Transverse colon (tissue), 4 donors: ENCODE measurements around the gene CEP152. TPM values are rescaled to one million over a fixed set of nuclear protein-coding genes. Genes with fewer than 3 reads are reported as not detected.

Source experiments
- DNase-seq: peaks from one replicate; pipeline ENCODE4 v3.0.0-alpha.2; 2019
- H3K27ac ChIP-seq, 4 donors: fragments of 200-600 bp; sonication (generic); 2 replicates each; pipeline ENCODE4 v1.5.1; 2016 to 2018; ENCODE audit warnings: inconsistent platforms in 4 of 4
- H3K27me3 ChIP-seq: fragments of 200-600 bp; sonication (generic); 2 replicates; pipeline ENCODE4 v1.5.1; 2017; ENCODE audit warnings: inconsistent platforms
- H3K36me3 ChIP-seq, 4 donors: fragments of 200-600 bp; sonication (generic); 2 replicates each; pipeline ENCODE4 v1.5.1; 2017 to 2019; ENCODE audit warnings: inconsistent platforms in 4 of 4
- H3K4me1 ChIP-seq, 4 donors: fragments of 200-600 bp; sonication (generic); 2 replicates each; pipeline ENCODE4 v1.5.1; 2017 to 2020; ENCODE audit warnings: inconsistent platforms in 4 of 4
- H3K4me3 ChIP-seq, 4 donors: fragments of 200-600 bp; sonication (generic); 1 replicate in 1 of 4; 2 replicates in 3 of 4; pipeline versions ENCODE4 v1.5.1 to v1.6.1; 2017 to 2019; ENCODE audit warnings: inconsistent platforms in 4 of 4
- H3K9me3 ChIP-seq, 2 donors: fragments of 200-600 bp; sonication (generic); 2 replicates each; pipeline ENCODE4 v1.5.1; 2017 to 2019; ENCODE audit warnings: inconsistent platforms in 2 of 2
- EP300 ChIP-seq: sonication (generic); formaldehyde crosslinking; IDR thresholded peaks from one replicate; pipeline ENCODE4 v1.6.1; 2017; ENCODE audit warnings: antibody characterized with exemption, low read depth
- POLR2A ChIP-seq: fragments of 450-650 bp; IDR thresholded peaks from one replicate; pipeline ENCODE4 v1.6.1; 2016; ENCODE audit warnings: antibody characterized with exemption, mild to moderate bottlenecking, moderate library complexity
- POLR2AphosphoS5 ChIP-seq, 3 donors: sonication (generic); formaldehyde crosslinking; IDR thresholded peaks; one replicate each; pipeline ENCODE4 v1.6.1; 2016; ENCODE audit warnings: antibody characterized with exemption in 3 of 3
- WGBS, 2 donors: methylation state at CpG; one replicate each; pipeline ENCODE4 v1.1.5; 2018; ENCODE audit warnings: low coverage in 1 of 2; 5-methylcytosine and 5-hydroxymethylcytosine counted together
- in situ Hi-C, 4 donors: fragments of 200-750 bp; cut with MboI; loops; one replicate each; pipeline versions ENCODE4 v1.15.0 to v1.15.1; 2017; ENCODE audit warnings: low sequenced_read_pairs in 3 of 4, low pct_ligation_motif_present in 1 of 4, low pct_unique_long_range_greater_than_20kb in 1 of 4
- intact Hi-C: fragments of 100-400 bp; cut with DNase I; formaldehyde crosslinking; loops from one replicate; pipeline ENCODE4 v1.15.1; 2023; ENCODE audit warnings: low total_unique reads
- total RNA-seq, 4 donors: library from RNA; depleted of rRNA; stranded (reverse); fragments of >200 nt; gene quantifications; one replicate each; pipeline ENCODE4 v1.1.0, GENCODE V29; 2016
- TF ChIP-seq, protein P1 (sequence below), 5 experiments: fragments of 200-600 bp in 3 of 5; fragments of 450-650 bp in 2 of 5; sonication (generic) in 3 of 5; IDR thresholded peaks; 1 replicate in 2 of 5; 2 replicates in 3 of 5; pipeline ENCODE4 v1.5.1; 2016 to 2017; ENCODE audit warnings: antibody characterized with exemption in 5 of 5, inconsistent platforms in 3 of 5, mild to moderate bottlenecking in 2 of 5, moderate library complexity in 1 of 5

The CEP152 gene
- total RNA-seq, 4 donors from 2014 or later, result 3.4 to 16.7 (median 9.8) TPM

DNA sequence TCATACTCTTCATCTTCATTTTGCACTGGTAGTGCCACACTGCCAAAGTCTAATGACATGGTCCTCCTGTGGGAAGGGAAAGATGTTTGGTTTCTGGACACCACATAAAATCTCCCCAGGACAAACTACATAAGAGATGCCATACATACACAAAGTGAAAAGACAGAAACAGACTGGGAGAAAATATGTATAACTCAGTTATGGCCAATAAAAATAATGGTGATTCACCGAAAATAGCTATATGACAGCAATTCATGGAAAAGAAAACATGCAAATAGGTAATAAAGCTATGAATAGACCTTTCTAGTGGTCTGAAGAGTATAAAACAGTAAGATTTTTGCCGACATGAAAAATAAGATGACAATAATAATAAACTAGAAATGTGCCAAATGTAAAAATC is 5.3 kb downstream of the CEP152 start:
- in situ Hi-C loops (loop anchor here in 1 of 4 donors (25.0 kb wide), 1 partner anchor 443 kb away; no protein-coding TSS in a partner anchor), intact Hi-C loops (no loop called here)
- TF ChIP-seq EP300 (no peak), POLR2A (no peak), POLR2AphosphoS5 (IDR thresholded peaks at IDR 0.05) (no peak)
- TF ChIP-seq, protein P1, sequence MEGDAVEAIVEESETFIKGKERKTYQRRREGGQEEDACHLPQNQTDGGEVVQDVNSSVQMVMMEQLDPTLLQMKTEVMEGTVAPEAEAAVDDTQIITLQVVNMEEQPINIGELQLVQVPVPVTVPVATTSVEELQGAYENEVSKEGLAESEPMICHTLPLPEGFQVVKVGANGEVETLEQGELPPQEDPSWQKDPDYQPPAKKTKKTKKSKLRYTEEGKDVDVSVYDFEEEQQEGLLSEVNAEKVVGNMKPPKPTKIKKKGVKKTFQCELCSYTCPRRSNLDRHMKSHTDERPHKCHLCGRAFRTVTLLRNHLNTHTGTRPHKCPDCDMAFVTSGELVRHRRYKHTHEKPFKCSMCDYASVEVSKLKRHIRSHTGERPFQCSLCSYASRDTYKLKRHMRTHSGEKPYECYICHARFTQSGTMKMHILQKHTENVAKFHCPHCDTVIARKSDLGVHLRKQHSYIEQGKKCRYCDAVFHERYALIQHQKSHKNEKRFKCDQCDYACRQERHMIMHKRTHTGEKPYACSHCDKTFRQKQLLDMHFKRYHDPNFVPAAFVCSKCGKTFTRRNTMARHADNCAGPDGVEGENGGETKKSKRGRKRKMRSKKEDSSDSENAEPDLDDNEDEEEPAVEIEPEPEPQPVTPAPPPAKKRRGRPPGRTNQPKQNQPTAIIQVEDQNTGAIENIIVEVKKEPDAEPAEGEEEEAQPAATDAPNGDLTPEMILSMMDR (IDR thresholded peaks at IDR 0.05), result no peak
- 28 to 56% methylated on average over 2 of the region's 2 CpGs for WGBS, 2 donors
- peaks cover 0 to 12% (median 7%) of the 10 kb centered on the region in 4 donors for H3K4me1 ChIP-seq
- no peaks in the 10 kb centered on the region for H3K36me3 ChIP-seq
- no peak for DNase-seq
- H3K27me3 ChIP-seq, result no peaks in the 10 kb centered on the region
- H3K4me3 ChIP-seq, result no peak overlapping the region
- H3K9me3 ChIP-seq, result no peaks in the 10 kb centered on the region
- no peak overlapping the region for H3K27ac ChIP-seq

DNA sequence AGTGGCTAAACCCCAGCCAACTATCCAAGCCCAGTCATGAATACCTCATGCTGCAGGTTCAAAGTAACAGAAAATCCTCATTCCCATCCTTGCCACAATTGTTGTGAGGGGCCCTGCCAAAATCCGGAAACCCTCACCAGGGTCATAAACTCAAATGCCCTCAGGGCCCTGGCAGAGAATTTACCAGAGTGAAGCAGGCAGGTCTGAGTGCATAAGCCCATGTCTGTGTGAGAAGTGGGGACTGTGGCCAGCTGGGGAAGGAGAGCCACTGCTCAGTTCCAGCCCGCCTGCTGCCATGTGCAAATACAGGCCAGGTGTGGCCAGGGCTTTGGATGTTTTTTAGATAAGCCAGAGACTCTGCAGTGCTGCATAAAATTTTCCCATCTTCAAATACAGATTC is 7.0 kb downstream of the CEP152 start:
- intact Hi-C loops, result no loop called here
- Histone ChIP-seq H3K4me1 (peaks cover 0 to 11% (median 8%) of the 10 kb centered on the region in 4 donors), H3K36me3 (no peaks in the 10 kb centered on the region), H3K27me3 (no peaks in the 10 kb centered on the region), H3K27ac (no peak overlapping the region), H3K9me3 (no peaks in the 10 kb centered on the region), H3K4me3 (no peak overlapping the region)
- no peak for DNase-seq
- in situ Hi-C loops, result loop anchor here in 1 of 4 donors (25.0 kb wide), 1 partner anchor 442 kb away; no protein-coding TSS in a partner anchor
- TF ChIP-seq, protein P1 (IDR thresholded peaks at IDR 0.05), result no peak
- TF ChIP-seq POLR2A, result no peak
- TF ChIP-seq POLR2AphosphoS5 (IDR thresholded peaks at IDR 0.05), result no peak
- TF ChIP-seq EP300, result no peak
- WGBS, 2 donors, result 96% methylated on average over 2 of the region's 2 CpGs; no CpG with 5 or more reads in 1 of the 2 donors

DNA sequence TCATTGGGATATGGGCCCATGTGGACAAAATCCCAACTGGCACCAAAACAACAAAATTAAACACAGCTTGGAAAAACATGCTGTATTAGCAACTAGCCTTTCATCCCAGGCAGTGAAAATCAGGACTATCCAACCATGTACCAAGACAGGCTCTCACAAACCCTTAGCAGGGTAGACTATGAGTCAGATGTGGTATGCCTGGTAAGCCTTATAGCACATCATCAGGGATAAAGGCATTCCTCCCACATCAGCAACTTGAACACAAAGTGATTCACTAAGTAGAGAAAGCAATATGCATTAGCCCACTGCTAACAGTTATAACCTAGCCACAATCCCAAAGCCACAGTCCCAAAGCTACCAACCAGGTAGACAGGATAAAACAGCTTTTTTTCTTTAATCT is 8.0 kb downstream of the CEP152 start:
- no peaks in the 10 kb centered on the region for H3K36me3 ChIP-seq
- TF ChIP-seq POLR2A (no peak), EP300 (no peak), POLR2AphosphoS5 (IDR thresholded peaks at IDR 0.05) (no peak)
- TF ChIP-seq, protein P1 (IDR thresholded peaks at IDR 0.05), result no peak
- intact Hi-C loops (no loop called here), in situ Hi-C loops (loop anchor here in 1 of 4 donors (25.0 kb wide), 1 partner anchor 441 kb away; no protein-coding TSS in a partner anchor)
- H3K27ac ChIP-seq, result no peak overlapping the region
- no peak overlapping the region for H3K4me3 ChIP-seq
- no peak for DNase-seq
- peaks cover 0 to 11% (median 8%) of the 10 kb centered on the region in 4 donors for H3K4me1 ChIP-seq
- no peaks in the 10 kb centered on the region for H3K9me3 ChIP-seq
- H3K27me3 ChIP-seq, result no peaks in the 10 kb centered on the region

DNA sequence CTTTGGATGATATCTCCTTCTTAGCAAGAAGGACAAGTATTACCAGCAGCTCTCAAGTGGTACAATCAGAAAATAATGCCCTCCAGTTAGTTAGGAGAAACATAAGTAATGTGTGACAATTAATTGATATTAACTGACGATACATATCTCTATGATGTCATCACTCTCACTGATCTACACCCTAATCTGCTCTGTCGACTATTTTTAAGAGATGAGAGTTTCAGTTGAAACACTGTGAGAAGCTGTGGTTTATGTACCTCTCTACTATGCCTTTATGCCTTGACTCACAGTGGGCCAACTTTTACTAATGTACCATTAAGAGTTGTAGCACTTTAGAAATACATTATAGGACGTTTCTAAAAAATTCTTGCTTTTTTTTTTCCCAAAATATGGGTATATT is 8.6 kb downstream of the CEP152 start:
- TF ChIP-seq POLR2AphosphoS5 (IDR thresholded peaks at IDR 0.05) (no peak), POLR2A (no peak), EP300 (no peak)
- TF ChIP-seq, protein P1 (IDR thresholded peaks at IDR 0.05), result no peak
- intact Hi-C loops, result no loop called here
- Histone ChIP-seq H3K36me3 (no peaks in the 10 kb centered on the region), H3K4me1 (peaks cover 0 to 11% (median 8%) of the 10 kb centered on the region in 4 donors), H3K27me3 (no peaks in the 10 kb centered on the region), H3K27ac (no peak overlapping the region), H3K4me3 (no peak overlapping the region), H3K9me3 (no peaks in the 10 kb centered on the region)
- DNase-seq, result no peak
- WGBS, 2 donors, result 78% methylated on average over 3 of the region's 3 CpGs
- in situ Hi-C loops, result loop anchor here in 1 of 4 donors (25.0 kb wide), 1 partner anchor 440 kb away; no protein-coding TSS in a partner anchor
